Measurements from ENCODE around the gene CCDC91.
"Not testable (repeated sequence)": the region's sequence is repeated elsewhere in the genome, so short reads cannot be mapped to it uniquely, and the experiment has no call there.

The CCDC91 gene

DNA sequence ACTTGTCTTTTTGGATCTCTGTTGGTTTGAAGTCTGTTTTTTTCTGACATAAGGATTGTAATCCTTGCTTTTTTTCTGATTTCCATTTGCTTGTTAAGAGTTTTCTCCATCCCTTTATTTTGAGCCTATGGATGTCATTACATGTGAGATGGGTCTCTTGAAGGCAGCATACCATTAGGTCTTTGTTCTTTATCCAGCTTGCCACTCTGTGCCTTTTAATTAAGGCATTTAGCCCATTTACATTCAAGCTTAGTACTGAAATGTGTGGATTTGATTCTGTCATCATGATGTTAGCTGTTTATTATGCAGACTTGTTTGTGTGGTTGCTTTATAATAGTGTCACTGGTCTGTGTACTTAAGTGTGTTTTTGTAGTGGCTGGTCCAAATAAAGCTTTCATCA, 100.0 kb downstream of the CCDC91 start:
- no peak for DNase-seq (ENCODE audit: low spot score)

DNA sequence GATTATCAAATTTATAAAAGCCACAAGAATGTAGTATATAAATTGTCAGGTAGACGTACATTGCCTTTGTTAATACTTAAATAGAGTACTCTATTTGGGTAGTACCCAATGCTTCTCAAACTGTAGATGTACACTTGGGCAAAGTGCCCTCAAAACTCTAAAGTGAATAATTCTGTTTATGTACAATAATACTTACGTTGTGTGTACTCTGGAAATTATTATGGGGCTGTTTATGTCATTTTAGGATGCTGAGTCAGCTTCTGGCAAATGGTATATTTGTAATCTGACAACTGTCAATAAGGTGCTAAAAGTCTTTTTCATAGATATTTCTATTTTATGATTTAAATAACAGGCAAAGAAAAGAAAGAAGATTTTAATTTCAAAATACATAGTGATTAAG, 102.4 kb downstream of the CCDC91 start:
- DNase-seq (ENCODE audit: low spot score), result no peak

DNA sequence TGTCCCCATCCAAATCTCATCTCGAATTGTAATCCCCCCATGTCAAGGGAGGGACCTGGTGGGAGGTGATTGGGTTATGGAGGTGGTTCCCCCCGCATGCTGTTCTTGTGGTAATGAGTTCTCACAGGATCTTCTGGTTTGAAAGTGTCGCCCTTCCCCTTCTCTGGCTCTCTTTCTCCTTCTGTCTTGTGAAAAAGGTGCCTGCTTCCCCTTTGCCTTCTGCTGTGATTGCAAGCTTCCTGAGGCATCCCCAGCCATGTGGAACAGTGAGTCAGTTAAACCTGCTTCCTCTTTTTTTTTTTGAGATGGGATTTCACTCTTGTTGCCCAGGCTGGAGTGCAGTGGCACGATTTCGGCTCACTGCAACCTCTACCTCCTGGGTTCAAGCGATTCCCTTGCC, 104.0 kb downstream of the CCDC91 start:
- no peak for DNase-seq (ENCODE audit: low spot score)

DNA sequence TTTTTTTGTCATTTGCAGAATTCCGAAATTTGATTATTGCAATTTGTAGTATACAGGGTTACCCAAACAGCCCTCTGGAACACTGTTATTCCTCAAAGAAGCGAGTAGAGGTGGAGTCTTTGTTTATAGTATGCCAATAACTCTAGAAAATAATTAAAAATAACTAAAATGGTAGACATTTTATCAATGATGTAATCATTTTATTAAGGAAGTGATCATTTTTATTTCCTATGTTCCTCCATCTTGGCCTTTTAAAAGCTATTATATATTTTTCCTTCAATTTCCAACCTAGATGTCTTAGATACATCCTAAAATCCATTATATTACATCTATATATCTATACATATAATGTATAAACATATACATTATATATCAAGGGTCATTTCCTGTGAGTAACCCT, 106.0 kb downstream of the CCDC91 start:
- DNase-seq (ENCODE audit: low spot score), result no peak

DNA sequence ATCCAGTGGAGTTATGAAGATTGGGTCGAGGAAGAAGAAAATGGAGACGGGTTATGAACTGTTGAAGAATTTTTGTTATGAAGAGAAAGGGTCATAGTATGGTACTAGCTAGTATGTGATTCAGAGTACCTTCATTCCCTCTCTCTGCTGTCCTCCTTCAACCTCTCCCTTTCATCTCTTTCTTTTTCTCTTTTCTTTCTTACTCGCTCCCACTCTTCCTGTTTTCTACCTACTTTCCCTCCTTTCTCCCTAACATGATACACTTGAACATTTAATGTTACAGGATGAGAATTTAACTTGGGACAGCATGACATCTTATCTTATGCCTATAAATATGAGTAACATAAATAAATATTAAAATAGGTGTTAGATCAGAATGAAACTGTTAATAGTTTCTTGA, 112.9 kb downstream of the CCDC91 start:
- DNase-seq (ENCODE audit: low spot score), result no peak

DNA sequence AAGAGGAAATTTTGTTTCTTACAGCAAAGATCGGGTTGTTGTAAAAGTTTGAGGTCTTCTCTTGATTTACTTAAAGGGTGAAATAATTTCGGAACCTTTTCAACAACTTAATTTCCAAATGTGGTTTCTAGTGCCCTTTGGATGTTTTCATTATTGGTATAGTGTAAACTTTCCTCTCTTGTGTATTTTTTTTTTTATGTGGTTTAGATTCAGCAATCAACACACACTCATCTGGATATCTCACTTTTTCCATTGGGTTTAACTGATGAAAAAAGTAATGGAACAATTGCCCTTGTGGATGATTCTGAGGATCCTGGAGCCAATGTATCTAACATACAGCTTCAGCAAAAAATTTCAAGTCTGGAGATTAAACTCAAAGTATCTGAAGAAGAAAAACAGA, 116.3 kb downstream of the CCDC91 start:
- no peak for DNase-seq (ENCODE audit: low spot score)

DNA sequence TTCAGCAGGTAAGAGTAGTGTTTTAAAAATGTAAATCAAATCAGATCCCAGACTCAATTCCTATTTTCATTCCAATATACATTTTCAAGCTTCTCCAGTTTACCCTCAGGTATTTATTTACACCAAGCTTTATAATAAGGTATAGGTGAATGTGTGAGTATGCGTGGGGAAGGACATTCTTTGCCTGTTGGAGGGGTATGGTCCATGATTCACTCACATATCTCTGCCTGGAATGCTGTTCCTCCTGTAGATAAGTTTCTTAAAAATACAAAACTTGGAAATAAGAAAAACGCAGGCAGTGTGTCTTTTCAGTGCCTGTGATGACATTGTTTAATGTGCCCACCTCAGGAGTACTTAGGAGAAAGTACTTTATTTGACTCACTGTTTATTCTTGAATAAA, 118.6 kb downstream of the CCDC91 start:
- no peak for DNase-seq (ENCODE audit: low spot score)

DNA sequence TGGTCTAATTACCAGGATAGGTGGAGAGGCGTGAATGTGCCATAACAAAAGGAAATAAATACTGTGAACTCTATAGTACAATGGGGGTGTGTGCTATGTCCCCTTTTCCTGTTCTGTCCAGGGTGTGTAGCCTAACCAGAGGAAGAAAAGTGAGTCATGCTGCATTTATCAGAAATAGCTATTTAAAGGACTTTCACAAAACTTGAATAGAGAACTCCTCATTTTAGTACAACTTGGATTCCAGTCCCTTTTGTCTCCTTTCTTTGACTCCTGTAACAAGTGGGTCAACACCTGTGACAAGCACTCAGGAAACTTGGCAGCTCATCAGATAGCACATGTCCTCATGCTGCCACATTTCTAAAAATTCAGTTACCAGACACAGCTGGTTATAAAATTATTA, 123.4 kb downstream of the CCDC91 start:
- DNase-seq (ENCODE audit: low spot score), result peak; percentile 5

DNA sequence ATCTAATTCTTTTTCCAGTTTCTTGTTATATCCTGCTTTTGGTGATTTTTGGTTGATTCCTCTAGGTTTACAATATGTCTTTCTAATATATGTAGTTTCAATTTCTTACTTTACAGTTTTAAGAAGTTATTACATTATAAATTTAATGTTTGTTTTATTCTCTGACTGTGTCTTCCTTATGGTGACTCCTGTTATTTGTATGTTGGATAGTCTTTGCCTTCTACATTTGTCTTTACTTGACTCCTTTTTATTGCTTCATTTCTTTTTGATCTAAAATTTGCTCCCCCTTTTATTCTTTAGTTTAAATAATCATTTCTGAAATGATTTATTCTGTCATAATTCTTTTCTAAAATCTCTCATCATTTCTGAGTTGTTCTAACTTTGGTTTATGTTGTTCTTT, 125.8 kb downstream of the CCDC91 start:
- DNase-seq (ENCODE audit: low spot score), result no peak

DNA sequence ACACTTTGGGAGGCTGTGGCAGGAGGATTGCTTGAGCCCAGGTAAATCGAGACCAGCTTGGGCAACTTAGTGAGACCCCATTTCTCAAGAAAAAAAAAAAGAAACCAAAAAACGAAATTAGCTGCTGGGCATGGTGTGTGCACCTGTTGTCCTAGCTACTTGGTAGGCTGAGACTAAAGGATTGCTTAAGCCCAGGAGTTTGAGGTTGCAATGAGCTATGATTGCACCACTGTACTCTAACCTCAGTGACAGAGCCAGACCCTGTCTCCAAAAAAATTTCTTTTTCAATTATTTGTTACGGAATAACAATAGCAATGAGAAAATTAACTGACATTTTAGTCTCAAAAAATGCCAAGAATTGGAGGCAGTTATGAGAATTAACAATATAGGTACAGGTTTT, 128.0 kb downstream of the CCDC91 start:
- DNase-seq (ENCODE audit: low spot score), result no peak

DNA sequence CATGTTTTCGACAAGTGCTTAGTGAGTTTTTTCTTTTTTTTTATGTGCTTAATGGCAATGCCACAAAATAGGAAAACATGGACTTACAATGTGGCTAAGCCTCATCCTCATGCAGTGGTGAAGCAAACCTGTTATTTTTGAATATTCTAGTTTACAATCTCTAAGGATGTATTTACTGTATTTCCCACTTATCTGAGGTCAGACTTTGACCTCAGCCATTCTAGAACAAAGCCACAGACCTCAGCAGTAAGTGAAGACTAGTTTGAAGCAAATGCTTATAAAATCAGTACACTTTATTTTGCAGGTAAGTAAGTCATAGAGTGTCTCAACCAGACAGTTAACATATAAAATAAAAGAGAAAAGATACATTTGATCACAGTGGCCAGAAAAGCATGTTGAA, 130.1 kb downstream of the CCDC91 start:
- no peak for DNase-seq (ENCODE audit: low spot score)

DNA sequence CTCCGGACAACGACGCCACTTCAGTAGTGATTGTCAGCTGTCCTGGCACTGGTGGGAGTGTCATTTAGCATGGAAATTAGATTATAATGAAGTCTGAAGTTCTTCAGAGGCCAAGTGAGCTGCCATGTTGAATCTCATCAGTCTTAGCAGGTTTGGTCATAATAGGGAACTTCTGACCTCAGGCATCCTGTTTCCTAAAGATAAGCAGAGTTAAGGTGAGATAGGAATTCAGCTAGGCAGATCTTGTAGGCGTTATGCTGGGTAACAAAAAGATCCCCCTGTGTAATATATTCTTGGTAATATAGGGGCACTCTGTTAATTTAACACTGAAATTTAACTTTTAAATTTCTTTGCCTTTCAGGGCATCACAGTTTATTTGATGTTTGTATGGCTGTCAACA, 137.5 kb downstream of the CCDC91 start:
- no peak for DNase-seq (ENCODE audit: low spot score)

DNA sequence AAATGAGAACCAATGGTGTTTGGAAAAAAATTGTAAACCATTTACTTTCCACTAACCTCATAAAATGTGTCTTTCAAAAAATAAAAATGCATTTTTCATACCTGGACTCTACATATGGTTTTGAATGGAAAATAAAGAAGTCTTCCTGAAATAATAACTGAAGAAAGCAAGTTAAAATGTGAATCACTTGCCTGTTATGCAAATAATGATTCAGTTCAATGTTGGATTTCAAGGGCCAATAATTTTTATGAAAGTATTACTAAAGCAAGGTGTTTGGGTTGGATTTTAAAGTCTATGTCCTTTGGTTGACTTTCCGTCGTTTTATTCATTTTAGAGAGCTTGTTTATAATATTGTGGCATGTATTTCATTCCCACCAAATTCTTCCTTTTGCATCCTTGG, 138.7 kb downstream of the CCDC91 start:
- DNase-seq (ENCODE audit: low spot score), result no peak

DNA sequence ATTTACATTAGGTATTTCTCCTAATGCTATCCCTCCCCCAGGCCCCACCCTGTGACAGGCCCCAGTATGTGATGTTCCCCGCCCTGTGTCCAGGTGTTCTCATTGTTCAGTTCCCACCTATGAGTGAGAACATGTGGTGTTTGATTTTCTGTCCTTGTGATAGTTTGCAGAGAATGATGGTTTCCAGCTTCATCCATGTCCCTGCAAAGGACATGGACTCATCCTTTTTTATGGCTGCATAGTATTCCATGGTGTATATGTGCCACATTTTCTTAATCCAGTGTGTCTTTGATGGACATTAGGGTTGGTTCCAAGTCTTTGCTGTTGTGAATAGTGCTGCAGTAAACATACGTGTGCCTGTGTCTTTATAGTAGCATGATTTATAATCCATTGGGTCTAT, 139.5 kb downstream of the CCDC91 start:
- DNase-seq (ENCODE audit: low spot score), result not testable (repeated sequence)

DNA sequence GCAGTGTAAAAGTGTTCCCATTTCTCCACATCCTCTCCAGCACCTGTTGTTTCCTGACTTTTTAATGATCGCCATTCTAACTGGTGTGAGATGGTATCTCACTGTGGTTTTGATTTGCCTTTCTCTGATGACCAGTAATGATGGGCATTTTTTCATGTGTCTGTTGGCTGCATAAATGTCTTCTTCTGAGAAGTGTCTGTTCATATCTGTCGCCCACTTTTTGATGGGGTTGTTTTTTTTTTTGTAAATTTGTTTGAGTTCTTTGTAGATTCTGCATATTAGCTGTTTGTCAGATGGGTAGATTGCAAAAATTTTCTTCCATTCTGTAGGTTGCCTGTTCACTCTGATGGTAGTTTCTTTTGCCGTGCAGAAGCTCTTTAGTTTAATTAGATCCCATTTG, 140.0 kb downstream of the CCDC91 start:
- DNase-seq (ENCODE audit: low spot score), result not testable (repeated sequence)

DNA sequence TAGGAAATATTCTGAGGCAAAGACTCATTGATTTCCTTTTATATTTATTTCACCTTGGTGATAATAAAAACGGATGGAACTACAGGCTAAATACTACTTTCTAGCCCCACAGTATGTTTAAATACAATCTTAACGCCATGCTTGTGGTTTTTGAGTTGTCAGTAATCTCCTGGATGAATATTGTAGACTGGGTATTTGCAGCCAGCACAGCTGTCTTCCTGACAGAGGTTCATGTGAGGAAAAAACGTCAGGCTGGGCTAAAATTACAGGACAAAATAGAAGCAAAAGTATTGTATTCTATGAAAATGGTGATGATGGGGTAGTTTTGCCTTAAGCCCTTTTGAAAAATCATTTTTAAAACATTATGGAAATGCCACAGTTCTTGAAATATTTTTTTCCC, 140.9 kb downstream of the CCDC91 start:
- DNase-seq (ENCODE audit: low spot score), result no peak

DNA sequence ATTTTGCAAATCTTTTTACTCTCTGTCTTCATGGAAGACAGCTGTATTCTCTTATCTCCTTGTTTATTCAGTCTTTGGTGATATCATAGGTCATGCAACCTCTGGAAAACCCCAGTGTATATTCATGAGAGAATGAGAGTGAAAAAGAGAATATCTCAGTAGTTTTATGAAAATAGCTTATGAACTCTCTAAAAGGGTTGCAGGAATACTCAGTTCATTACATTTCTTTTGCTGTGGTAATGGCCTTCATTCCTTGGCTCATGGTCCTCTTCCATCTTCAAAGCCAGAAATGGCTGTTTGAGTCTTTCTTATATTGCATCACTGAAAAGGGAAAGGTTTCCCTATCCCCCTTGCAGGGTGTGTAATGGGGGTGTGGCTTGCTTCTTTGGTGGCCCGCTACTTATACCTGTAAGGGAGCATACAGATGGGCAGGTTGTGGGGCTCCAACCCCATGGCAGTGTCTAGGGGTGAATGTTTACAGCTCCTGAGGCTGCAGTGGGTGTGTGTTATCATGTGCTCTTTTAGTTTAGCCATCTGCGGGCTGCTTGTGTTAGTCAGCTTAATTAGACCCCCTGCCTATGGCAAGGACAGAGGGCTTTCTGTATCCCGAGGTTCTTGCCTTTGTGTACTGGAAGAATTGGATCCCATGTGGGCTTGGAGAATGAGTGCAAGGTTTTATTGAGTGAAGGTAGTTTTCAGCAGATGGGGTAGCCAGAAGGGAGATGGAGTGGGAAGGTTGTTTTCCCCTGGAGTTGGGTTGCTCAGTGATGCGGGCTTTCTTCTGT, 150.2 kb downstream of the CCDC91 start:
- DNase-seq (ENCODE audit: low spot score), result no peak

DNA sequence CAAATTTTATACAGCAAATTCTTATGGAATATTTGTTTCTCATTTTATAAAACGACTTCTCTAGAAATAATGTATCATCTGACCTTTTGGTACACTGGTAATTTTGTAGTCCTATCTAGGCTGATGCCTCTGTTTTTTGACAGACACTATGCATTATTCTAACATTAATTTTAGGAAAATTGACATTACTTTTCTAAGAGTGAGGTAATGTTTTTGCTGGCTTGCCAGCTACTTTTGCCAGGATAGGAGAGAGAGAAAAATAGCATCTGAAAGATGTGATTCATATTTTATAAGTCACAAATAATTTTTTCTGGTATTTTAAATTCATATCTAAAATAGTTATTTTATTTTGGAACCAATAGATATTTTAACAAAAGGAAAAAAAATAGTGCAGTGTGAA, 153.5 kb downstream of the CCDC91 start:
- no peak for DNase-seq (ENCODE audit: low spot score)

DNA sequence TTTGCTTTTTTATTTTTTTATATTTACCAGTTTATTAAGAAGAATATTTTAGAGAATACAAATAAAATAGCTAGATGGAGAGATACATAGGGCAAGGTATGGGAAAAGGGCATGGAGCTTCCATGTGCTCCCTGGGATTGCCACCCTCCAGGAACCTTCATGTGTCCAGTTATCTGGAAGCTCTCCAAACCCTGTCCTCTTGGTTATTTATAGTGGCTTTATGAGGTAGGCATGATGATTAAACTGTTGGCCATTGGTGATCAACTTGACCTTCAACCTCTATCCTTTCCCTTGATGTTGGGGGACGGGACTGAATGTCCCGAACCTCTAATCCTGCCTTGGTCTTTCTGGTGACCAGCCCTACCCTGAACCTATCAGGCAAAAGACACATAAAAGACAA, 156.3 kb downstream of the CCDC91 start:
- DNase-seq (ENCODE audit: low spot score), result no peak

DNA sequence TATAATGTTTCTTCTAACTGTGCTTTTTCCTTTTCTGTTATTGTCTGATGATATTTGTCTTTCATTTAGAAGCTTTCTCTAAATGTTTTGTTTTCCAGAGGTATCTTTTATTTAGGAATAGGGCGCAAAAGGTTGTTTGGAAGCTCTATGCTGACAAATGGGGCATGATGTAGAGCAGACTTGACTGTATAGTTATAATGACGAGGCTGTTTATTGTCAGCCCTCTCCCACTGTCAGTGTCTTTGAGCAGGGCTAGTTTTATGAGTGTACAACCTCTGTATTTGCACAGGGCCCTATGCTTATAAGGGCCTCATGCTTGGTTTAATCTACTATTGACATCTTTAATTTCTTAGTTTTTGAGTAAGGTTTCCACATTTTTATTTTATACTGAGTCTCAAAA, 158.9 kb downstream of the CCDC91 start:
- DNase-seq (ENCODE audit: low spot score), result no peak

DNA sequence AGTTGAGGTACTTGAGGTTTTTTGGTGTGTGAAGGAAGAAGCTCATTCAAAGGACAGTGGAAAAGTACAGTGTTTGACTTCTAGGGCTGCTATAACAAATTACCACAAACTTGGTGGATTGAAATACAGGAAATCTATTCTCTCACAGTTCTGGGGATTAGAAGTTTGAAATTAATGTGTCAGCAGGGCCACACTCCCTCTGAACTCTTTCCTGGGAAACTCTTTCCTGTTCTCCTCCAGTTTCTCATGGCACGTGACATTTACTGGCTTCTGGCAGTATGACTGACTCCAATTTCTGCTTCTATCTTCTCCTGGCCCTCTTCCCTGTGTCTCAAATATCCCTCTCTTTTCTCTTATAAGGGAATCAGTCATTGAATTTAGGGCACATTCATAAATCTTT, 160.2 kb downstream of the CCDC91 start:
- no peak for DNase-seq (ENCODE audit: low spot score)

DNA sequence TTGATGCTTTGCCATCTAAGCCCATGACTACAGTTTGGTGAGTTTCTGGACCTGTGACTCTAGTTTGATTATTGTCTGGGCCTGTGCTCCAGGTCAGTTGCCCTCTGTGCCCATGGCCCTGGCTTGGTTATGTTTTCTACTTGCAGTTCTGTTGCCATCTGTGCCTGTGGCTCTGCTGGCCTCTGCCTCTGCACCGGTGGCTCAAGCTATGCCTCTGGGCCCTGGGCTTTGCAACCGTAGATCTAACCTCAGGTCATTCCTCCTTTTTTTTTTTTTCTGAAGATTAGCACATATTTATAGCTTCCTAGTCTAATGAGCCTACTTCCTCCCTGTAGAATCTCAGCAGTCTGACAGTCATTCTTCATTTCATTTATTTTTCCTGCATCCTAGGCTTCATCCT, 161.2 kb downstream of the CCDC91 start:
- DNase-seq (ENCODE audit: low spot score), result no peak

DNA sequence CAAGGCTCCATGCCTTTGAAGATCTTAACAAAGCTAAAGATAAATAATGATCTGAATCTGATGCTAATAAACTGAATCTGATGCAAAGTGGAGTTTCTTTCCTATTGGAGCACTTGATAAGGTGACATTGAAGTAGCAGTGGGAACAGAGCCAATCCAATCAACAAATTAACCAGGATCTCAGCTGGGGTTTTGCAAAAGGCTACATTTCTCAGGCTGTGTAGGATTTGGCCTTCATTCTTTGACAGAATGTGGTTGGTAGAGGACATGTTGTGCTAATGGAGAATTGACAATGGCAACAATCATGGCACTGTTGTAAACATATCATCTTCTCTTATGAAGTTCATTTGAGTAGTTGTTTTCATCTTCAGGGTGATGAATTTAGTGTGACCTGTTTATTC, 164.9 kb downstream of the CCDC91 start:
- DNase-seq (ENCODE audit: low spot score), result no peak

DNA sequence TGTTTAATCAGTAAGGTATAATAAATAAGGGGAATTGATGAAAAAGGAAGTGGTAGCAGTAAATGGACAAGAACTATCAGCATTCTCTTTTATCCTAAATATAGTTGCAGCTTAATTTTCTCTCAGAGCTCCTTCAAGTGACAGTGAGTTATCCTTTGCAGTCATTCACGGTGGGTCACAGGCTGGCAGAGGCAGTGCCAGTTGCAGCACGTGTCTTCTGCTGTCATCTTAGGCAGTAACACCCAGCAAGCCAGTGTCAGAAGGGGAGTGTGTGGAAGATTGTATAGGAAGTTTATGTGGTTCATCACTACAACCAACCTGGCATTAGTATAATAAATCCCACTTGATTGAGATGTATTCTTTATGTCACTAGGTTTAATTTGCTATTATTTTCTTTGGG, 170.0 kb downstream of the CCDC91 start:
- no peak for DNase-seq (ENCODE audit: low spot score)

DNA sequence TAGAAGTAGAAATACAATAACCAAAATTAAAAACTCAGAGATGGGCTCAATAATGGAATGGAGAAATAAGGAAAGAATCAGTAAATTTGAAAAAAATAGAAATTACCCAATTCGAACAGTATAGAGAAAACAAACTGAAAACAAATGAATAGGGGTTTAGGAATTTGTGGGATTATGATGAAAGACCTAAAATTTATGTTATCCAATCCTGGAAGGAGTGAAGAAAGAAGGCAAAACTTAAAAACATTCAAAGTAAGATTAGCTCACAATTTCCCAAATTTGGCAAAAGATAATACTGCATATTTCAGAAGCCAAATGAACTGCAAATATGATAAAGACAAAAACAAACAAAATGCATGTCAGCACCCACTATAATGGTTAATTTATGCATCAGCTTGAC, 177.1 kb downstream of the CCDC91 start:
- DNase-seq (ENCODE audit: low spot score), result peak; percentile 21
